ENCODE measurements around the gene CCDC148. TPM values are rescaled to one million over a fixed set of nuclear protein-coding genes. Genes with fewer than 3 reads are reported as not detected.

CCDC148 gene
- total and polyA plus RNA-seq, 4 donors, result 0.02 to 0.42 (median 0.31) TPM

DNA sequence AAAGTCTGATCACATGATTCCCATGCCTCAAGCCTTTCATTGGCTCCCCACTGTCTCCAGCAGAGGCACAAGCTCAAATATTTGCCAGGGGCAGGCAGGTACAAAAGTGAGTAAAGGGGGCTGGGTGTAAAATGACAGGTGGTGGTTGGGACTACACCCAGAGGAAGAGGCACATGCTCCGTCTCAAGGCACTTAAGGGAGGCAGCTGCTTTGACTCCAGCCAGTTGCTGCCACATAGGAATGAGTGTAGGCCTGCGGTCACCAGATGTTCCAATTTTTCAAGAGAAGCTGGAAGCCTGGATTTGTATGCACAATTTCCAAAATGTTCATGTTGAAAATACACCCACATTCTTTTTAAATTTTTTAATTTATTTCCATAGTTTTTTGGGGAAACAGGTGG is 190.4 kb downstream of the CCDC148 start:
- WGBS, result 91% methylated on average over 2 of the region's 2 CpGs
- TF ChIP-seq JUND (IDR thresholded peaks at IDR 0.05) (no peak), EGR1 (IDR thresholded peaks at IDR 0.05; ENCODE audit: low read depth in 2 of 2) (no peak), GABPA (IDR thresholded peaks at IDR 0.05 in 1 of 2, conservative IDR thresholded peaks at IDR 0.05 in 1 of 2) (no peak), HNF4G (IDR thresholded peaks at IDR 0.05) (no peak), SP1 (IDR thresholded peaks at IDR 0.05) (no peak), HNF4A (conservative IDR thresholded peaks at IDR 0.05) (no peak), FOXA1 (IDR thresholded peaks at IDR 0.05) (no peak), RXRA (IDR thresholded peaks at IDR 0.05) (no peak), TAF1 (conservative IDR thresholded peaks at IDR 0.05) (no peak), YY1 (IDR thresholded peaks at IDR 0.05) (no peak), RAD21 (IDR thresholded peaks at IDR 0.05) (no peak), FOXA2 (IDR thresholded peaks at IDR 0.05) (no peak), NR2F2 (IDR thresholded peaks at IDR 0.05) (no peak)
- TF ChIP-seq, protein P1, sequence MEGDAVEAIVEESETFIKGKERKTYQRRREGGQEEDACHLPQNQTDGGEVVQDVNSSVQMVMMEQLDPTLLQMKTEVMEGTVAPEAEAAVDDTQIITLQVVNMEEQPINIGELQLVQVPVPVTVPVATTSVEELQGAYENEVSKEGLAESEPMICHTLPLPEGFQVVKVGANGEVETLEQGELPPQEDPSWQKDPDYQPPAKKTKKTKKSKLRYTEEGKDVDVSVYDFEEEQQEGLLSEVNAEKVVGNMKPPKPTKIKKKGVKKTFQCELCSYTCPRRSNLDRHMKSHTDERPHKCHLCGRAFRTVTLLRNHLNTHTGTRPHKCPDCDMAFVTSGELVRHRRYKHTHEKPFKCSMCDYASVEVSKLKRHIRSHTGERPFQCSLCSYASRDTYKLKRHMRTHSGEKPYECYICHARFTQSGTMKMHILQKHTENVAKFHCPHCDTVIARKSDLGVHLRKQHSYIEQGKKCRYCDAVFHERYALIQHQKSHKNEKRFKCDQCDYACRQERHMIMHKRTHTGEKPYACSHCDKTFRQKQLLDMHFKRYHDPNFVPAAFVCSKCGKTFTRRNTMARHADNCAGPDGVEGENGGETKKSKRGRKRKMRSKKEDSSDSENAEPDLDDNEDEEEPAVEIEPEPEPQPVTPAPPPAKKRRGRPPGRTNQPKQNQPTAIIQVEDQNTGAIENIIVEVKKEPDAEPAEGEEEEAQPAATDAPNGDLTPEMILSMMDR (IDR thresholded peaks at IDR 0.05; ENCODE audit: low read depth, low read length, missing input control), result no peak
- TF ChIP-seq, protein P2, sequence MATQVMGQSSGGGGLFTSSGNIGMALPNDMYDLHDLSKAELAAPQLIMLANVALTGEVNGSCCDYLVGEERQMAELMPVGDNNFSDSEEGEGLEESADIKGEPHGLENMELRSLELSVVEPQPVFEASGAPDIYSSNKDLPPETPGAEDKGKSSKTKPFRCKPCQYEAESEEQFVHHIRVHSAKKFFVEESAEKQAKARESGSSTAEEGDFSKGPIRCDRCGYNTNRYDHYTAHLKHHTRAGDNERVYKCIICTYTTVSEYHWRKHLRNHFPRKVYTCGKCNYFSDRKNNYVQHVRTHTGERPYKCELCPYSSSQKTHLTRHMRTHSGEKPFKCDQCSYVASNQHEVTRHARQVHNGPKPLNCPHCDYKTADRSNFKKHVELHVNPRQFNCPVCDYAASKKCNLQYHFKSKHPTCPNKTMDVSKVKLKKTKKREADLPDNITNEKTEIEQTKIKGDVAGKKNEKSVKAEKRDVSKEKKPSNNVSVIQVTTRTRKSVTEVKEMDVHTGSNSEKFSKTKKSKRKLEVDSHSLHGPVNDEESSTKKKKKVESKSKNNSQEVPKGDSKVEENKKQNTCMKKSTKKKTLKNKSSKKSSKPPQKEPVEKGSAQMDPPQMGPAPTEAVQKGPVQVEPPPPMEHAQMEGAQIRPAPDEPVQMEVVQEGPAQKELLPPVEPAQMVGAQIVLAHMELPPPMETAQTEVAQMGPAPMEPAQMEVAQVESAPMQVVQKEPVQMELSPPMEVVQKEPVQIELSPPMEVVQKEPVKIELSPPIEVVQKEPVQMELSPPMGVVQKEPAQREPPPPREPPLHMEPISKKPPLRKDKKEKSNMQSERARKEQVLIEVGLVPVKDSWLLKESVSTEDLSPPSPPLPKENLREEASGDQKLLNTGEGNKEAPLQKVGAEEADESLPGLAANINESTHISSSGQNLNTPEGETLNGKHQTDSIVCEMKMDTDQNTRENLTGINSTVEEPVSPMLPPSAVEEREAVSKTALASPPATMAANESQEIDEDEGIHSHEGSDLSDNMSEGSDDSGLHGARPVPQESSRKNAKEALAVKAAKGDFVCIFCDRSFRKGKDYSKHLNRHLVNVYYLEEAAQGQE (IDR thresholded peaks at IDR 0.05), result no peak
- TF ChIP-seq, protein P3, sequence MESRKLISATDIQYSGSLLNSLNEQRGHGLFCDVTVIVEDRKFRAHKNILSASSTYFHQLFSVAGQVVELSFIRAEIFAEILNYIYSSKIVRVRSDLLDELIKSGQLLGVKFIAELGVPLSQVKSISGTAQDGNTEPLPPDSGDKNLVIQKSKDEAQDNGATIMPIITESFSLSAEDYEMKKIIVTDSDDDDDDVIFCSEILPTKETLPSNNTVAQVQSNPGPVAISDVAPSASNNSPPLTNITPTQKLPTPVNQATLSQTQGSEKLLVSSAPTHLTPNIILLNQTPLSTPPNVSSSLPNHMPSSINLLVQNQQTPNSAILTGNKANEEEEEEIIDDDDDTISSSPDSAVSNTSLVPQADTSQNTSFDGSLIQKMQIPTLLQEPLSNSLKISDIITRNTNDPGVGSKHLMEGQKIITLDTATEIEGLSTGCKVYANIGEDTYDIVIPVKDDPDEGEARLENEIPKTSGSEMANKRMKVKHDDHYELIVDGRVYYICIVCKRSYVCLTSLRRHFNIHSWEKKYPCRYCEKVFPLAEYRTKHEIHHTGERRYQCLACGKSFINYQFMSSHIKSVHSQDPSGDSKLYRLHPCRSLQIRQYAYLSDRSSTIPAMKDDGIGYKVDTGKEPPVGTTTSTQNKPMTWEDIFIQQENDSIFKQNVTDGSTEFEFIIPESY (IDR thresholded peaks at IDR 0.05), result no peak
- TF ChIP-seq, protein P4, sequence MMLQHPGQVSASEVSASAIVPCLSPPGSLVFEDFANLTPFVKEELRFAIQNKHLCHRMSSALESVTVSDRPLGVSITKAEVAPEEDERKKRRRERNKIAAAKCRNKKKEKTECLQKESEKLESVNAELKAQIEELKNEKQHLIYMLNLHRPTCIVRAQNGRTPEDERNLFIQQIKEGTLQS (IDR thresholded peaks at IDR 0.05), result no peak

DNA sequence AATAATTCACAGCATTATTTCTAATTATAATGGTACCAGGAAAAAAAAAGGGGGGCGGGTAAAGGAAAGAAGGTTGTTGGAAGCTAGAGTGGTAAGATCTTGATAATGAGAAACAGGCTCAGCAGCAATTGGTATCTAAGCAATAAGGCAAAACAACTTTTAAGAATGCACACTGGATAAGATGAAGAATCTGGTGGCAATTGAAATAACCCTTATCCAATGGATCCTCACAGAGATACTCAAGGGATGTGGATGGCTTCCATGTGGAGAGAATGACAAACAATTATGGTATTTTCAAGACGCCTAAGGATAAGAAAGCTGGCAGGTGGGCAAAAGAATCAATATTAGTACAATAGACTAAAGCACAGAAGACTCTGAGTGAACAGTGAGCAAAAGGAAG is 201.3 kb downstream of the CCDC148 start:
- Histone ChIP-seq H3K9ac (ENCODE audit: low read depth in 1 of 2, low read length in 2 of 2) (no peak overlapping the region), H3K9me3 (ENCODE audit: control insufficient read depth in 4 of 4, low read length in 3 of 4) (no peaks in the 10 kb centered on the region), H3K27me3 (ENCODE audit: control insufficient read depth in 4 of 4, insufficient read depth in 4 of 4, low read length in 3 of 4) (no peaks in the 10 kb centered on the region), H3K27ac (ENCODE audit: low read depth in 1 of 2, low read length in 2 of 2) (no peak overlapping the region), H3K36me3 (ENCODE audit: control insufficient read depth in 4 of 4, insufficient read depth in 3 of 4, low read depth in 1 of 4, low read length in 3 of 4) (no peaks in the 10 kb centered on the region), H3K4me1 (ENCODE audit: control insufficient read depth in 4 of 4, insufficient read depth in 4 of 4, low read length in 3 of 4) (no peaks in the 10 kb centered on the region), H3K4me3 (ENCODE audit: low read depth in 1 of 3, low read length in 3 of 3) (no peak overlapping the region)
- TF ChIP-seq TAF1 (conservative IDR thresholded peaks at IDR 0.05), result no peak
- TF ChIP-seq JUND (IDR thresholded peaks at IDR 0.05), result no peak
- no peak for TF ChIP-seq HNF4G (IDR thresholded peaks at IDR 0.05)
- DNase-seq (ENCODE audit: low spot score), result no peak
- WGBS, result 96% methylated on average over 2 of the region's 2 CpGs

More for the DNA sequence above, 190.4 kb downstream of the CCDC148 start:
- Histone ChIP-seq H3K4me3 (ENCODE audit: low read depth in 1 of 3, low read length in 3 of 3) (no peak overlapping the region), H3K9me3 (ENCODE audit: control insufficient read depth in 4 of 4, low read length in 3 of 4) (no peaks in the 10 kb centered on the region), H3K4me1 (ENCODE audit: control insufficient read depth in 4 of 4, insufficient read depth in 4 of 4, low read length in 3 of 4) (no peaks in the 10 kb centered on the region), H3K9ac (ENCODE audit: low read depth in 1 of 2, low read length in 2 of 2) (no peak overlapping the region), H3K36me3 (ENCODE audit: control insufficient read depth in 4 of 4, insufficient read depth in 3 of 4, low read depth in 1 of 4, low read length in 3 of 4) (no peaks in the 10 kb centered on the region), H3K27me3 (ENCODE audit: control insufficient read depth in 4 of 4, insufficient read depth in 4 of 4, low read length in 3 of 4) (no peaks in the 10 kb centered on the region), H3K27ac (ENCODE audit: low read depth in 1 of 2, low read length in 2 of 2) (no peak overlapping the region)
- no peak for DNase-seq (ENCODE audit: low spot score)
